DOHH2 (cell line): ENCODE measurements around the gene KRTAP10-1.

Experiments used
- CTCF ChIP-seq: fragments of 200-600 bp; sonication (generic); IDR thresholded peaks from one replicate; pipeline ENCODE4 v1.5.1; 2014; ENCODE audit warnings: antibody characterized with exemption, mild to moderate bottlenecking, low read depth, low read length; ENCODE audit not compliant: poor library complexity, severe bottlenecking
- EZH2phosphoT487 ChIP-seq: fragments of 200-600 bp; sonication (generic); IDR thresholded peaks from 2 replicates; pipeline ENCODE4 v1.6.1; 2017; ENCODE audit warnings: borderline replicate concordance, mild to moderate bottlenecking, antibody characterized with exemption, low read length, moderate library complexity, mixed read lengths

- TF ChIP-seq CTCF = no peak
- no peak for TF ChIP-seq EZH2phosphoT487
Measured at GRCh38 chr21:44520326-44521300, 19.4 kb downstream of the KRTAP10-1 start.
